ENCODE measurements around the gene SYTL2.
A peak's percentile ranks its signal among the peaks of the same experiment; 100 is the strongest.
"Not testable (repeated sequence)": the region's sequence is repeated elsewhere in the genome, so short reads cannot be mapped to it uniquely, and the experiment has no call there.

The SYTL2 gene

DNA sequence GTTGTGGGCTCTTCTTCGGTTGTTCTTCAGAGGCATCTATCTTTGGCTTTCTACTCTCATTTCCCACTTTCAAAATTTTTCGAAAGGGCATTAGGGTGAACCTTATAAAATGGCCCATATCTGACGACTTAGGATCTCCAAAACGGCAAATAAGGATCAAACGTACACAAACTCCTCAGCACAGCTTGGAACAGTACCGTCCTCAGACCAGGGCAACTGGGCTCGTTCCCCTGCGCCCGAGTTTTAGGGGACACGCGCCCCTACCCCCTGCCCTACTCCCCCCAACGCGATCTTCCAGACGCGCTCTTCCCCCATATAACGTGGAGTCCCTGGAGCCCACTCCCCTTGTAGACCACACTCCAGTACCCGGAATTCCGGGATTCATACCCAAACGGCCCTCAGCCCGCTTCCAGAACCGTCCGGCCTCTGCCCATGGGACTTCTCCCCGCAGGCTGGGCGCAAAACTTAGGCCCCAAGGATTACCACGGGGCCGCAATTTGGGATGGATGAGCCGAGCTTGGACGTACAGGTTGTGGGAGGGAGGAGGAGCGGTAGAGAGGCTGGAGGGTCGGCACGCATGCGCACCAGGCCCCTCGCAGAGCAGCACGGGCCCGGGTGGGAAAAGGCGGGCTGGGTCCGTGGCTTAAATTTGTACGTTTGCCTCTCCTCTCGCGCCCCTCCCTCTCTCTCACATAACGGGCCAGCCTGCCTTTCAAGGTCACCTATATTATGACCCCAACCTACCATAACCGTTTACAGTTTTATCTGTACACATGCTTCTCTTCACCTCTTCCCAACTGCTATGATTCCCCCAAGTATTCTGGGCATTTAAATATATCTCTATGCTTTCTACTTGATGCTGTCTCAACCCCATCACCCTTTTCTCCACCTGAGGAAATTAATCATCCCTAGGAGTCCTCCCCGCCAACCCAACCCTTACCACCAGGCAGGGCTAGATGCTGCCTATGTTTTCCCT lies 128.3 kb downstream of the SYTL2 start:
- TF ChIP-seq, protein P1, sequence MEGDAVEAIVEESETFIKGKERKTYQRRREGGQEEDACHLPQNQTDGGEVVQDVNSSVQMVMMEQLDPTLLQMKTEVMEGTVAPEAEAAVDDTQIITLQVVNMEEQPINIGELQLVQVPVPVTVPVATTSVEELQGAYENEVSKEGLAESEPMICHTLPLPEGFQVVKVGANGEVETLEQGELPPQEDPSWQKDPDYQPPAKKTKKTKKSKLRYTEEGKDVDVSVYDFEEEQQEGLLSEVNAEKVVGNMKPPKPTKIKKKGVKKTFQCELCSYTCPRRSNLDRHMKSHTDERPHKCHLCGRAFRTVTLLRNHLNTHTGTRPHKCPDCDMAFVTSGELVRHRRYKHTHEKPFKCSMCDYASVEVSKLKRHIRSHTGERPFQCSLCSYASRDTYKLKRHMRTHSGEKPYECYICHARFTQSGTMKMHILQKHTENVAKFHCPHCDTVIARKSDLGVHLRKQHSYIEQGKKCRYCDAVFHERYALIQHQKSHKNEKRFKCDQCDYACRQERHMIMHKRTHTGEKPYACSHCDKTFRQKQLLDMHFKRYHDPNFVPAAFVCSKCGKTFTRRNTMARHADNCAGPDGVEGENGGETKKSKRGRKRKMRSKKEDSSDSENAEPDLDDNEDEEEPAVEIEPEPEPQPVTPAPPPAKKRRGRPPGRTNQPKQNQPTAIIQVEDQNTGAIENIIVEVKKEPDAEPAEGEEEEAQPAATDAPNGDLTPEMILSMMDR (IDR thresholded peaks at IDR 0.05; ENCODE audit: low read depth, low read length): no peak
- peak overlapping the region; percentile 65 for H3K4me3 ChIP-seq (ENCODE audit: low read depth, low read length)

DNA sequence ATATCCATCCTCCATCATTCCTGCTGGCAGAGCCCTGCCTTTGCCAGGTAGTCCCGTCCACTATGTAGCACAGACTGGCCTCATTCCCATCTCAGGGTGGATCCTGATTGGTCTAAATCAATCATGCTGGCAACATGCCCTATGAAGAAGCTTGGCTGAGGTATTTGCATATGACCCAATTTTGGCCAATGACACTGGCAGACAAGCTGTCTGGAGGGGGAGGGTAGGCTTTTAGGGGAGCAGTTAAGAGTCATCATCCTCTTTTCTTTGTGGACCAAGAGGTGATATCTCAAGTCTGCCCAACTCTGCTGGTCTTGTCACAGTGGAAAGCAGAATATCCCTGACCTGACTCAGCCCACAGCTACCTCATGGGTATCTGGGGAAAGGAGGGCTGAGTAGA lies 130.0 kb downstream of the SYTL2 start:
- TF ChIP-seq, protein P1 (IDR thresholded peaks at IDR 0.05; ENCODE audit: low read depth, low read length): no peak
- H3K4me3 ChIP-seq (ENCODE audit: low read depth, low read length): no peak overlapping the region

DNA sequence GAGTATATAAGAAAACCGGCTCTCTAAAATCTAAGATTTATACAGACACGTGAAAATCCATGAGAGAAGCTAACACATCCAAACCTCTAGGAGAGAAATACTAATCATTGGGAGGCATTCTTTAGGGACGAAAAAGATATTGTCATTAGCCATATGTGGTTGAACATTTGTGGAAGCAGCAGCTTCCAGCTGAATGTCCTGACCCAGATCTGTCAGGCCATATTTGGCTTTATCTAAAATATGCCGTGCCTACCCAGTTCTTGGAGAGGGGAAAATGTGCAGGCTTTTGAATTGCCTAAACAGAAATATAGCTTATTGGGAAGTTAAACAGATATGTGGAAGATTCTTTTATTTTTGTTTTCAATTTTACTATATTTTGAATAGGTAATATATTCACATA lies 131.4 kb downstream of the SYTL2 start:
- H3K4me3 ChIP-seq (ENCODE audit: low read depth, low read length): no peak overlapping the region
- TF ChIP-seq, protein P1 (IDR thresholded peaks at IDR 0.05; ENCODE audit: low read depth, low read length): no peak

DNA sequence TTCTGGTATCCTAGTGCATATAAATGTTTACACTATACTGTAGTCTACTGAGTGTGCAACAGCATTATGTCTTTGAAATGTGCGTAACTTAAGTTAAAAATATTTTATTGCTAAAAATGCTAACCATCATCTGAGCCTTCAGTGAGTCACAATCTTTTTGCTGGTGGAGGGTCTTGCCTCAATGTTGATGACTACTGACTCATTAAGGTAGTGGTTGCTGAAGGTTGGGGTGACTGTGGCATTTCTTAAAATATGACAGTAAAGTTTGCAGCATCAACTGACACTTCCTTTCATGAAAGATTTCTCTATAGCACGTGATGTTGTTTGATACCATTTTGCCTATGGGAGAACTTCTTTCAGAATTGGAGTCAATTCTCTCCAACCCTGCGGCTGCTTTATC lies 137.5 kb downstream of the SYTL2 start:
- TF ChIP-seq, protein P1 (IDR thresholded peaks at IDR 0.05; ENCODE audit: low read depth, low read length): no peak
- no peak overlapping the region for H3K4me3 ChIP-seq (ENCODE audit: low read depth, low read length)

DNA sequence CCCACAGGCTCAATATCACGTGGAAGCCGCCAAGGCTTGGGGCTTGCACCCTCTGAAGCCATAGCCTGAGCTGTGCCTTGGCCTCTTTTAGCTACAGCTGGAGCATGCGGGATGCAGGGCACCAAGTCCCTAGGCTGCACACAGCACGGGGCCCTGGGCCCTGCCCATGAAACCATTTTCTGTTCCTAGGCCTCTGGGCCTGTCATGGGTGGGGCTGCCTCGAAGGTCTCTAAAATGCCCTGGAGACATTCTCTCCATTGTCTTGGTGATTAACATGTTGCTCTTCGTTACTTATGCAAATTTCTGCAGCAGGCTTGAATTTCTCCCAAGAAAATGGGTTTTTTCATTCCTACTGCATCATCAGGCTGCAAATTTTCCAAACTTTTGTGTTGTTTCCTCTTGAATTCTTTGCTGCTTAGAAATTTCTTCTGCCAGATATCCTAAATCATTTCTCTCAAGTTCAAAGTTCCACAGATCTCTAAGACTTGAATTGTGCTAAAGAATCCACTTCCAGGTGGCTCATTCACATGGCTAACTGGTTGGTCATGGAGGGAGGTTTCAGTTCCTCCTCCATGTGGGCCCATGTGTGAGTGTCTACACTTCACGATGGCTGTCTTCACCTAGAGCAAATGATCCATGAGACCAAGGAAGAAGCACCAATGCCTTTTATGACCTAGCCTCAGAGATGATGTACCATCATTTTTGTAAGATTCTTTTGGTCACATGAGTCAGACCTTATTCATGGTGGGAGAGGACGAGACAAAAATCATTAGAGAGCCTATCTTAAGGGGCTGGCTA lies 138.6 kb downstream of the SYTL2 start:
- TF ChIP-seq, protein P1 (IDR thresholded peaks at IDR 0.05; ENCODE audit: low read depth, low read length): no peak
- no peak overlapping the region for H3K4me3 ChIP-seq (ENCODE audit: low read depth, low read length)

DNA sequence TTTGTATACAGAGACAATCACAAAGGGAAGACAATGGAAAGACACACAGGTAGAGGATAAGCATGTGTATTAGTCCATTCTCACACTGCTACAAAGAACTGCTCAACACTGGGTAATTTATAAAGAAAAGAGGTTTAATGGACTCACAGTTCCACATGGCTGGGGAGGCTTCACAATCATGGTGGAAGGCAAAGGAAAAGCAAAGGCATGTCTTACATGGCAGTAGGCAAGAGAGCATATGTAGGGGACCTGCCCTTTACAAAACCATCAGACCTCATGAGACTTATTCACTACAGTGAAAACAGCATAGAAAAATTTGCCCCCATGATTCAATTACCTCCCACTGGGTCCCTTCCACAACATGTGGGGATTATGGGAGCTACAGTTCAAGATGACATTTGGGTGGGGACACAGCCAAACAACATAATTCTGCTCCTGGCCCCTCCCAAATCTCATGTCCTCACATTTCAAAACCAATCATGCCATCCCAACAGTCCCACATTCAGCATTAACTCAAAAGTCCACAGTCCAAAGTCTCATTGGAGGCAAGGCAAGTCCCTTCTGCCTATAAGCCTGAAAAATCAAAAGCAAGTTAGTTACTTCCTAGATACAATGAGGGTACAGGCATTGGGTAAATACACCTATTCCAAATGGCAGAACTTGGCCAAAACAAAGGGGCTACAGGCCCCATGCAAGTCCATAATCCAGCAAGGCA lies 139.8 kb downstream of the SYTL2 start:
- not testable (repeated sequence) for H3K4me3 ChIP-seq (ENCODE audit: low read depth, low read length)

DNA sequence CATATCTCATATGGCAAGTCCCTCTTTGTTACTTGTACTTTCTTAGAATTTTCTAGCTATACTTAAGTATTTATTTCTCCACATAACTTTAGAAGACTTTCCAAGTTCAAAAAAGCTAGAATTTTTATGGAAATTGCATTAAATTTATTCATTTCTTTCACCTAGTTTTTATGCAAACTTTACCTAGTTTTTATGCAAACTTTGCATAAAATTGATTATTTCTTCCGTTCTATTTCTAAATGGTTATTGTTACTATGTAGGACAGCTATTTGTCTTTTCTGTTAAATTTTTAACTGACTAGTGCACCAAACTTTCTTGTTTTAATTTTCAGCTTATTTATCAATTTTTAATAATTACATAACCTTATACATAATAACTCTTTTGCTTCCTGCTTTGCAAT lies 142.8 kb downstream of the SYTL2 start:
- TF ChIP-seq, protein P1 (IDR thresholded peaks at IDR 0.05; ENCODE audit: low read depth, low read length): no peak

More for the DNA sequence above, 142.8 kb downstream of the SYTL2 start:
- H3K4me3 ChIP-seq (ENCODE audit: low read depth, low read length): no peak overlapping the region
